ENCODE data around the gene GAB2.

GRCh38 chr11:78192223-78192719 lies 225.3 kb downstream of the GAB2 start:
- TF ChIP-seq ARNTL (CRISPR knock-in tag; IDR thresholded peaks at IDR 0.05; ENCODE audit: borderline replicate concordance, low read depth) (no peak), PATZ1 (CRISPR knock-in tag; IDR thresholded peaks at IDR 0.05; ENCODE audit: borderline replicate concordance) (no peak)

All from SK-N-SH treated with all-trans-retinoic acid at 6 μM for 48 hours (cell line).